PC-3 (cell line): ENCODE results near the gene CLIC4. TPM values are rescaled to one million over a fixed set of nuclear protein-coding genes. Genes with fewer than 3 reads are reported as not detected.

ENCODE experiments used
- ATAC-seq: fragments of 200-7000 bp; cut with Tn5 transposase; 2 replicates; pipeline ENCODE4 v1.9.1; 2020; ENCODE audit warnings: mild to moderate bottlenecking, moderate library complexity
- BruUV-seq: library from RNA; stranded (reverse); fragments of 400-500 nt; replicated peaks from 2 replicates; lab custom pipeline; 2021; lab: Mats Ljungman, UMichigan
- CTCF ChIA-PET: fragments of 300-600 bp; sonication (Branson Sonifier 250); formaldehyde crosslinking; loops from one replicate; lab custom pipeline; 2022; ENCODE audit warnings: antibody characterized with exemption; lab: Charles Lee
- POLR2A ChIA-PET: fragments of 300-600 bp; sonication (Branson Sonifier 250); formaldehyde crosslinking; loops from one replicate; lab custom pipeline; 2022; ENCODE audit warnings: antibody characterized with exemption; ENCODE audit not compliant: unreplicated experiment; lab: Charles Lee
- DNase-seq: peaks from one replicate; pipeline ENCODE4 v3.0.0-alpha.2; 2015
- H2AFZ ChIP-seq: fragments of 300-600 bp; sonication (generic); 2 replicates; pipeline ENCODE4 v1.6.0; 2016; ENCODE audit warnings: antibody characterized with exemption, low read length
- H3F3A ChIP-seq: fragments of 300-600 bp; sonication (generic); one replicate; pipeline ENCODE4 v1.6.0; 2017; ENCODE audit warnings: antibody characterized with exemption, low read length, control low read depth, mild to moderate bottlenecking; ENCODE audit not compliant: unreplicated experiment
- H3K27ac ChIP-seq: fragments of 300-600 bp; sonication (generic); 2 replicates; pipeline ENCODE4 v1.5.1; 2016; ENCODE audit warnings: mild to moderate bottlenecking, low read length
- H3K27me3 ChIP-seq: fragments of 300-600 bp; sonication (generic); 2 replicates; pipeline ENCODE4 v1.6.1; 2016; ENCODE audit warnings: low read length, mixed read lengths
- H3K36me3 ChIP-seq: fragments of 300-600 bp; sonication (generic); 2 replicates; pipeline ENCODE4 v1.6.1; 2016; ENCODE audit warnings: low read depth, mixed run types, low read length, mixed read lengths
- H3K4me1 ChIP-seq: fragments of 300-600 bp; sonication (generic); 2 replicates; pipeline ENCODE4 v1.5.1; 2016; ENCODE audit warnings: low read length; ENCODE audit not compliant: insufficient read depth
- H3K4me2 ChIP-seq: fragments of 300-600 bp; sonication (generic); 2 replicates; pipeline ENCODE4 v1.6.0; 2016; ENCODE audit warnings: low read length
- H3K4me3 ChIP-seq: fragments of 300-600 bp; sonication (generic); 2 replicates; pipeline ENCODE4 v1.5.1; 2016; ENCODE audit warnings: mild to moderate bottlenecking, low read length, mixed read lengths
- H3K79me2 ChIP-seq: fragments of 300-600 bp; sonication (generic); 2 replicates; pipeline ENCODE4 v1.6.1; 2017; ENCODE audit warnings: low read length, mixed read lengths
- H3K9ac ChIP-seq: fragments of 300-600 bp; sonication (generic); 2 replicates; pipeline ENCODE4 v1.6.0; 2016; ENCODE audit warnings: mild to moderate bottlenecking, low read length
- H3K9me2 ChIP-seq: fragments of 300-600 bp; sonication (generic); replicated peaks from 2 replicates; pipeline ENCODE4 v1.6.1; 2016; ENCODE audit warnings: mixed run types, low read length, mixed read lengths
- H3K9me3 ChIP-seq: fragments of 300-600 bp; sonication (generic); 2 replicates; pipeline ENCODE4 v1.6.1; 2016; ENCODE audit warnings: low read length, mixed read lengths
- H4K20me1 ChIP-seq: fragments of 300-600 bp; sonication (generic); 2 replicates; pipeline ENCODE4 v1.6.1; 2016; ENCODE audit warnings: low read length, mixed read lengths
- CTCF ChIP-seq: fragments of 300-600 bp; sonication (generic); conservative IDR thresholded peaks from 2 replicates; pipeline ENCODE4 v1.5.1; 2017; ENCODE audit warnings: antibody characterized with exemption, low read depth, mild to moderate bottlenecking, low read length
- EZH2 ChIP-seq: fragments of 300-600 bp; sonication (generic); IDR thresholded peaks from one replicate; pipeline ENCODE4 v1.6.1; 2017; ENCODE audit warnings: antibody characterized with exemption, mild to moderate bottlenecking, low read length; ENCODE audit not compliant: unreplicated experiment
- EZH2phosphoT487 ChIP-seq: fragments of 300-600 bp; sonication (generic); IDR thresholded peaks from 2 replicates; pipeline ENCODE4 v1.6.1; 2018; ENCODE audit warnings: mild to moderate bottlenecking, antibody characterized with exemption, low read length, borderline replicate concordance
- intact Hi-C: fragments of 100-400 bp; cut with micrococcal nuclease; formaldehyde crosslinking; loops from 2 replicates; pipeline ENCODE4 v1.9.0; 2023
- total RNA-seq: library from RNA; depleted of rRNA; stranded (reverse); fragments of >200 nt; gene quantifications from 2 replicates; pipeline ENCODE4 v1.2.3, GENCODE V29; 2014

Gene CLIC4
- total RNA-seq, 1 experiment from 2014 or later, result 57.6 TPM

- no peaks in the 10 kb centered on the region for H3K9me2 ChIP-seq
- ATAC-seq (no peak), DNase-seq (no peak)
- ChIA-PET POLR2A (no interaction called here), CTCF (no interaction called here)
- H3K9ac ChIP-seq, result no peak overlapping the region
- H3K79me2 ChIP-seq, result no peaks in the 10 kb centered on the region
- no peak overlapping the region for H3K4me2 ChIP-seq
- no peak overlapping the region for H3K27ac ChIP-seq
- H3K4me1 ChIP-seq, result peaks cover 7% of the 10 kb centered on the region
- intact Hi-C loops, result no loop called here
- no TSS peak for BruUV-seq
- H3K27me3 ChIP-seq, result no peaks in the 10 kb centered on the region
- H3K36me3 ChIP-seq, result no peaks in the 10 kb centered on the region
- H3F3A ChIP-seq, result no peaks in the 10 kb centered on the region
- H3K9me3 ChIP-seq, result no peaks in the 10 kb centered on the region
- H2AFZ ChIP-seq, result no peak overlapping the region
- H3K4me3 ChIP-seq, result no peak overlapping the region
- no peak for TF ChIP-seq EZH2phosphoT487
- no peak for TF ChIP-seq EZH2
- TF ChIP-seq CTCF, result no peak
- H4K20me1 ChIP-seq, result no peaks in the 10 kb centered on the region
Observed at GRCh38 chr1:24874611-24875234, 129.5 kb downstream of the CLIC4 start.

GRCh38 chr1:24875257-24875656 lies 130.0 kb downstream of the CLIC4 start:
- Histone ChIP-seq H3K27ac (no peak overlapping the region), H3K4me2 (no peak overlapping the region), H3K4me1 (peaks cover 7% of the 10 kb centered on the region), H3K36me3 (no peaks in the 10 kb centered on the region), H4K20me1 (no peaks in the 10 kb centered on the region), H3K9me2 (no peaks in the 10 kb centered on the region), H3K4me3 (no peak overlapping the region), H3K27me3 (no peaks in the 10 kb centered on the region), H3K79me2 (no peaks in the 10 kb centered on the region), H3K9ac (no peak overlapping the region), H3F3A (no peaks in the 10 kb centered on the region), H2AFZ (no peak overlapping the region), H3K9me3 (no peaks in the 10 kb centered on the region)
- DNase-seq (no peak), ATAC-seq (no peak)
- ChIA-PET CTCF (no interaction called here), POLR2A (no interaction called here)
- BruUV-seq, result no TSS peak
- TF ChIP-seq CTCF, result no peak
- TF ChIP-seq EZH2phosphoT487, result no peak
- TF ChIP-seq EZH2, result no peak
- intact Hi-C loops, result no loop called here

GRCh38 chr1:24875991-24876506 lies 130.8 kb downstream of the CLIC4 start:
- ChIA-PET CTCF (no interaction called here), POLR2A (no interaction called here)
- ATAC-seq (no peak), DNase-seq (no peak)
- H3K4me1 ChIP-seq, result peaks cover 7% of the 10 kb centered on the region
- H2AFZ ChIP-seq, result no peak overlapping the region
- H3F3A ChIP-seq, result no peaks in the 10 kb centered on the region
- H3K4me2 ChIP-seq, result no peak overlapping the region
- intact Hi-C loops, result no loop called here
- no peaks in the 10 kb centered on the region for H3K9me3 ChIP-seq
- BruUV-seq, result no TSS peak
- no peaks in the 10 kb centered on the region for H3K36me3 ChIP-seq
- no peak overlapping the region for H3K4me3 ChIP-seq
- H3K27ac ChIP-seq, result no peak overlapping the region
- H3K9ac ChIP-seq, result no peak overlapping the region
- H4K20me1 ChIP-seq, result no peaks in the 10 kb centered on the region
- H3K27me3 ChIP-seq, result no peaks in the 10 kb centered on the region
- H3K9me2 ChIP-seq, result no peaks in the 10 kb centered on the region
- TF ChIP-seq EZH2 (no peak), CTCF (no peak), EZH2phosphoT487 (no peak)
- H3K79me2 ChIP-seq, result no peaks in the 10 kb centered on the region
